ENCODE measurements around the gene HSPA5.

Gene HSPA5

GRCh38 chr9:125189361-125190289, 51.5 kb downstream of the HSPA5 start, which contains the start of gene PPP6C:
PPP6C (minus strand) TSS chr9:125189803; CDS start chr9:125189718, 85 bp downstream.
- peak; percentile 97 for DNase-seq (ENCODE audit: low spot score)

- no peak for DNase-seq (ENCODE audit: low spot score)
These were observed 52.2 kb downstream of the HSPA5 start for GRCh38 chr9:125189011-125189360.
